ENCODE results near the gene DCLRE1B.
"Not testable (repeated sequence)": the region's sequence is repeated elsewhere in the genome, so short reads cannot be mapped to it uniquely, and the experiment has no call there.

Gene DCLRE1B

DNA sequence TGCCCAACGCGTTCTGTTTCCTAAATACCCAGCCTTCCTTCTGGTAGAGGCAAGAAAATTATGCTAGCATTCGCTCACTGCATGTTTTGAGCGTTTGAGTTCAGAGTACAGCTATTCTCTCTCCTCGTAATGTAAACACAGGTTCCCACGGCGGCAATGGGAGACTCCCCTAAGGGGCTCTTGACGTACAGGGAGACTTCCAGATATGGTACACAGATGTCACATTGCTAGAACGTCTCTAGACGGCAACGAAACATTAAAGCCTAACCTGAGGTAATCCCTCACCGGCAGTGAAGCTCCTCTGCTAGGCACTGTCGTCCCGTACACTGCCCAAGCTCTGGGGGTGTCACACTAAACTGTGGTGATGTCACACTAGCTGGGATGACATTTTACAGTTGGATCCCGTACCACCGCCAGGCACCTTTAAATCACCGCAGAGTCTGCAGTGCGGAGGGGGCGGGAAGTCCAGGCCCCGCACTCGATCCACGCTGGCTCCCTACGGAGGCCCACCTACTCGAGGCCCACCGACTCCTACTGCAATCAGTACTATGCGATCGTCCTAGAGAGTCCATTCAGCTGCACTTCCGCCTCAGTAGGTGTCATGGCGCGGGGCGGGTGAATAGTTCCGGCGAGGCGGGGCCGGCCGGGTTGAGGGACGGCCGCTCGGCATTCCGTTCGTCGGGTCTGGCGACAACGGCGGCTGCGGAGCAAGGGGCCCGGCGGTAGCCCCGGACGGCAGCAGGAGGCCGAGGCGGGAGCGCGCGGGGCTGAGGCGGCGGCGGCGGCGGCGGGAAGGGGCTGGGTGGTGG lies 24.0 kb downstream of the DCLRE1B start, which contains the start of gene HIPK1:
HIPK1 (plus strand) TSS at position 384 of the 809 bp plus-strand sequence.
- peak; percentile 90 for DNase-seq

DNA sequence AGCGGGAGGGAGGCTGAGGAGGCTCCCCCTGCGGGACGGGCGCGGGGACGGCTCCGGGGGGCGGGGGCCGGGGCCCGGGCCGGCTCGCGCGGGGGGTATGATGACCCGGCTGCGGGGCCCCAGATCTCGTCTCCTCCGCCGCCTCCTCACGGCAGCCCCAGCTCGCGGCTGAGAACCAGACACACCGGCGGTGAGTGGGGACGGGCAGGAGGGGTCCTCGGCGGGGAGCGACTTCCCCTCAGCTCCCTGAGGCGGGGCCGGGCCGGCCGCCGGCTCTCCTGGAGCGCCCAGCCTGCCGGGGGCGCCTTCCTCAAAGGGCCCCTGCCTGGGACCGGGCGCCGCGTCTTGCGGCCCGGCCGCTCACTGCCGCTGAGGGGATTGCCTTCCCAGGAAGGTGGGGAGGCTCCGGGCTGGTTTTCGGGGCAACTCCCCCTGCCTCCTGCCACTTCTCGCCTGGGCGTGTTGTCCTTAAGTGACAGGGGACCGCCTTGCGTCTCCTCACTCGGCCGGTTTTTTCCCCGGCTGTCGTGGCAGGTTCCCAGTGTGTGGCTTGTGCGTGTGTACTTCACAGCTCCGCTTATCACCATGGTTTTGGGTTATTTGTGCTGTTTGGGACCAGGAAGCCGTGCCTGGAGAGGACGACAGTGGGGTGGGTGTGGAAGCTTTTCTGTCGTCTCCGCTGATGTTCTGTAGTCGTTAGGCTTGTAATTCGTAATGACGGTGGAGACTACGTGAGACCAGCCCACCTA lies 24.8 kb downstream of the DCLRE1B start:
- DNase-seq = peak; percentile 56

DNA sequence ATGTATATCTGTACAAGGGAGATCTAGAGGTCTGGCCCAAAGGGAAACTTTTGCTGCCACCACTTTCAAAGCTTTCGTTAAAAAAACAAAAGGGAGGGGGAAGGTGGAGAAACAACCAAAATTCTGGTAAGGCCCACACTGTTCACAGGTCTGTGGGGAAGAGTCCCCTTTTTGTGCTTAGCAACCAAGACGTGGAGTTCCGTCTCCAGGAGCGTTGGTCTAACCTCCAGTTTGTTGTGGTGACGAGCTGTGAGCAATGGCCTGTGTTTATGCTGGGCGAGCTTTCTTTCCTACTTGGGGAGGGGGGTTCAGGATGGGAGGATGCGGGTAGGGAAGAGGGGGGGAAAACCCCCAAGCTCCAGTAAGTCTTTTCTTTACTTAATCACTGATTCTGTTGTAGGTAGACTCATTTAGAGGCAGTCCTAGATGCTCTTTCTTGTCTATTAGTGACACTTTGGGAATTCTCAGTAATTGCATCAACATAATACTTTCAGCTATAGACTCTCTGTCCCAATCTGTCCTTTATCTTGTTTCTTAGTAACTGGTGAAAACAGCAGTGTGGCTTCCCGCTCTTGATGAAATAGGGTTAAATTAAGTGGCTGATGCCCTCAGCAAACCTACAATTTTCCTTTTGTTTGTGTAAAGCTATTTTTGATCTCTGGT lies 25.5 kb downstream of the DCLRE1B start:
- DNase-seq = peak; percentile 62

DNA sequence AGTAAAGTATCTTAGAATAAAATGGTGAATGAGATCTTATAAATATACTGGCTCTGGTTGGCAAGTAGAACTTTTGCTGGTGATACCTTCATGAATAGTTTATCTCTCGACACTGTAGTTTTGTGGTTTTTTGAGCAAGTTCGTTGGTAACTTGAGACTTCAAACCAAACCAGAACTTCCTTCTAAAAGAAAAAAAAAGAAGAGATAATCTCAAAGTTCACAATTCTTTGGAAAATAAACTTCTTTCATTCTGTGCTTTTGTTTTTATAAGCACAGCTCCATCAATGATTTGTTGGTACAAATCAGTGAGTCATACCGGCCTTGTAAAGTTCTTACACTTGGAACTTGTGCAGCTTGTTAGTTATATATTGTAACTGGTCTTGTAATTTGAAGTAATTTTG lies 26.3 kb downstream of the DCLRE1B start:
- no peak for DNase-seq

DNA sequence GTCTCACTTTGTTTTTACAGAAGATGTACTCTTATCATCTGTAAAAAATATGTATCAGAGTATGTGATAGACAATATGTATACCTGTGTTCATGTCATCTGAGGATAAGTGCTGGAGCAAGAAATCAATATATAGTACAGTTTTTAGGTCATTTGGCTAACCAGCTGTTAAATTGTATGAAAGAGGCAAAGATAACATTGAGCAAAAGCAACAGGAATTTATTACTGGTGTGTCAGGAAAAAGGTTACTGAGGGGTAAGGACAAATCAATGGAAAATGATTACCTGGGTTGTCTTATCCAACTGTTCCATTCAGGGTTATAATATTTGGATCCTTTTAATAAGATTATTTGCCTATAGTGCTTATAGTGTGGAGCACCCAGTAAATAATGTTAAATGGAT lies 28.9 kb downstream of the DCLRE1B start:
- no peak for DNase-seq

DNA sequence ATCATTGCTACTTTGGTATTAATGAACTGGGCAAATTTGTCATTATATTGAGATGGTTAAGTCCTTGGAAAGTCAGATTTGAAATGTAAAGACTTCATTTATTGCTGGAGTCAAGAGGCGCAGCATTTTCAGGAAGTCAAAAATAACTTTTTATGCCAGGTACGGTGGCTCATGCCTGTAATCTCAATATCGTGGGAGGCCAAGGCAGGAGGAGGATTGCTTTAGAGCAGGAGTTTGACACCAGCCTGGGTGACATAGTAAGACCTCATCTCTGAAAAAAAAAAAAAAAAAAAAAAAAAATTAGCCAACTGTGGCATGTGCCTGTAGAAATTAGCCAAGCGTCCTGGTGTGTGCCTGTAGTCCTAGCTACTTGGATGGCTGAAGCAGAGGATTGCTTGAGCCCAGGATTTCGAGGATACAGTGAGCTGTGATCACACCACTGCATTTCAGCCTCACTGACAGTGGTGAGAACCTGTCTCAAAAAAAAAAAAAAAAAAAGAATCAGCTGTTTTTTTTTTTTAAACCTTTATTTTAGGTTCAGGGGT lies 29.5 kb downstream of the DCLRE1B start:
- DNase-seq = no peak

DNA sequence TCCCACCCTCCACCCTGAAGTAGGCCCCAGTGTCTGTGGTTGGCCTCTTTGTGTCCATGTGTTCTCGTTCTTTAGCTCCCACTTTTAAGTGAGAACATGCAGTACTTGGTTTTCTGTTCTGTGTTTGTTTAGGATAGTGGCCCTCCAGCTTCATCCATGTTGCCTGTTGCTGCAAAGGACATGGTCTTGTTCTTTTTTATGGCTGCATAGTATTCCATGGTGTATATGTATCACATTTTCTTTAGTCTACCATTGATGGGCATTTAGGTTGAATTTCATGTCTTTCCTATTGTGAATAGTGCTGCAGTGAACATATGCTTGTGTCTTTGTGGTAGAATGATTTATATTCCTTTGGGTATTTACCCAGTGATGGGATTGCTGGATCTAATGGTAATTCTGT lies 30.1 kb downstream of the DCLRE1B start:
- DNase-seq = no peak

DNA sequence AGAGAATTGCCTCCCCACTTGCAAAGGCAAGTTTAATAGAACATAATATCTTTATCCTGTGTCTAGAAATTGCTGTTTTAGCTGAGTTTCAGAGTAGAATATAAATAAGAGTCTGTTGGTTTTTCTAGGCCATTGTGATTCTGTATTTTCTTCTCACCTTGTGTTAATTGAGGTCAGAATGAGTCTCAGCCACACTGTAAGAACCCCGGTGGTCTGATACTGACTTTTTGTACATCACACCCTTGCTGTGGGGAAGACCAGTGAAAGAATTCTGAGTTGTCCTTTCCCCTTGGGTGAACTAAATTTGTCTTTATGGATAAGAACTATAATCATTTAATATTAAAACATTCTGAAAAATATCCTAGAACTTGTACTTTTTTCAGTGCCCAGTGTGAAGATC lies 30.8 kb downstream of the DCLRE1B start:
- no peak for DNase-seq

DNA sequence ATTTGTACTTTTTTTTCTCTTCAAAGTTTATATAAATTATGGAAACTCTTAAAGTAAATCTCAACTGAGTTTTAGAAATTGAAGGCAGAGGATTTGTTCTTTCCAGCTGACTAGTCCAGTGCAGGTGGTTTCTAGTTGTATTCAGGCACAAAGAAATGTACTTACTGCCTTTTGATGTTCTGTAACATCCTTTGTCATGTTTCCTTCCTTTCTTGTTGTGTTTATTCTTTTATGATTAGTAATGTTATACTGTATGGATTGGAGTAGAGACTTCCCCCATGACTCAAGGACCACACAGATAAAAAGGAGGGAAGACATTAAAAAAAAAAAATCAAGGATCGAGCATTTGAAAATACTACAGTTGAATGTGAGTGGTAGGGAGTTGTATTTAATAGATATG lies 32.0 kb downstream of the DCLRE1B start:
- DNase-seq = no peak

DNA sequence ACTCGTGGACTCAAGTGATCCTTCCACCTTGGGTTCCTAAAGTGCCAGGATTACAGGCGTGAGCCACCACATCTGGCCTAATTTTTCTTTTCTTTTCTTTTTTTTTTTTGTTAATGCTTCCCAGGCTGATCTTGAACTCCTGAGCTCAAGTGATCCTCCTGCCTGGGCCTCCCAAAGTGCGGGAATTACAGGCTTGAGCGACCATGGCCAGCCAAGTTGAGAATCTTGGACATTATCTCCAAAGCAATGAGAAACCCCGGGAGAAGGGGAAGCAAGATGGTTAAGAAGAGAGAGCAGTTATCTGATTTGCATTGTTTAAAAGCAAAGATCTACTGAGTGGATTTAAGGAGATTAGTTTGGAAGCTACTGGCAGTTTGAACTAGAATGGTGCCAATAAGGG lies 33.1 kb downstream of the DCLRE1B start:
- DNase-seq = no peak

DNA sequence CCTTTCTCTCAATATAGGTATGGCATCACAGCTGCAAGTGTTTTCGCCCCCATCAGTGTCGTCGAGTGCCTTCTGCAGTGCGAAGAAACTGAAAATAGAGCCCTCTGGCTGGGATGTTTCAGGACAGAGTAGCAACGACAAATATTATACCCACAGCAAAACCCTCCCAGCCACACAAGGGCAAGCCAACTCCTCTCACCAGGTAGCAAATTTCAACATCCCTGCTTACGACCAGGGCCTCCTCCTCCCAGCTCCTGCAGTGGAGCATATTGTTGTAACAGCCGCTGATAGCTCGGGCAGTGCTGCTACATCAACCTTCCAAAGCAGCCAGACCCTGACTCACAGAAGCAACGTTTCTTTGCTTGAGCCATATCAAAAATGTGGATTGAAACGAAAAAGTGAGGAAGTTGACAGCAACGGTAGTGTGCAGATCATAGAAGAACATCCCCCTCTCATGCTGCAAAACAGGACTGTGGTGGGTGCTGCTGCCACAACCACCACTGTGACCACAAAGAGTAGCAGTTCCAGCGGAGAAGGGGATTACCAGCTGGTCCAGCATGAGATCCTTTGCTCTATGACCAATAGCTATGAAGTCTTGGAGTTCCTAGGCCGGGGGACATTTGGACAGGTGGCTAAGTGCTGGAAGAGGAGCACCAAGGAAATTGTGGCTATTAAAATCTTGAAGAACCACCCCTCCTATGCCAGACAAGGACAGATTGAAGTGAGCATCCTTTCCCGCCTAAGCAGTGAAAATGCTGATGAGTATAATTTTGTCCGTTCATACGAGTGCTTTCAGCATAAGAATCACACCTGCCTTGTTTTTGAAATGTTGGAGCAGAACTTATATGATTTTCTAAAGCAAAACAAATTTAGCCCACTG lies 35.5 kb downstream of the DCLRE1B start:
- peak; percentile 29 for DNase-seq

DNA sequence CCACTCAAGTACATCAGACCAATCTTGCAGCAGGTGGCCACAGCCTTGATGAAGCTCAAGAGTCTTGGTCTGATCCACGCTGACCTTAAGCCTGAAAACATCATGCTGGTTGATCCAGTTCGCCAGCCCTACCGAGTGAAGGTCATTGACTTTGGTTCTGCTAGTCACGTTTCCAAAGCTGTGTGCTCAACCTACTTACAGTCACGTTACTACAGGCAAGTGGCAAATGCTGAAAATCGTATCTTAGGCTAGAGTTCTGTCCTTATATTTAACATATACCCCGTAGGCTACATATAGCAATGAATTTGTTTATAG lies 36.1 kb downstream of the DCLRE1B start:
- DNase-seq = no peak

DNA sequence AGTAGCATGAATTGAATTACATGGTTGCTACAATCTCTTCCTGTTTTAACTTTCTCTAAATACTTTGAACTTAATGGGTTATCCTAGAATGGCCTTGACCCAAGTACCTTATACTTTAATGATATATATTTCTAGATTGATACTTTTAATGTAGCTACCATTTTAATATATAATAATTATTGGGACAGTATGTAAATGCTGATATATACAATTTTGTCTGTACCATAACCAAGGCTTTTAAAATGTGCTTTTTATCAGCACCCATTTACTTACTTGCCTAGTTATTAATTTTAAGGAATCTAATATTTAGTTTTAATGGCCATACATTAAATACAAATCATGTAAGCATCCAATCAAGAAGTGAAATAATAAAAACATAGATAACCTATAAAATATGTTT lies 37.4 kb downstream of the DCLRE1B start:
- no peak for DNase-seq

DNA sequence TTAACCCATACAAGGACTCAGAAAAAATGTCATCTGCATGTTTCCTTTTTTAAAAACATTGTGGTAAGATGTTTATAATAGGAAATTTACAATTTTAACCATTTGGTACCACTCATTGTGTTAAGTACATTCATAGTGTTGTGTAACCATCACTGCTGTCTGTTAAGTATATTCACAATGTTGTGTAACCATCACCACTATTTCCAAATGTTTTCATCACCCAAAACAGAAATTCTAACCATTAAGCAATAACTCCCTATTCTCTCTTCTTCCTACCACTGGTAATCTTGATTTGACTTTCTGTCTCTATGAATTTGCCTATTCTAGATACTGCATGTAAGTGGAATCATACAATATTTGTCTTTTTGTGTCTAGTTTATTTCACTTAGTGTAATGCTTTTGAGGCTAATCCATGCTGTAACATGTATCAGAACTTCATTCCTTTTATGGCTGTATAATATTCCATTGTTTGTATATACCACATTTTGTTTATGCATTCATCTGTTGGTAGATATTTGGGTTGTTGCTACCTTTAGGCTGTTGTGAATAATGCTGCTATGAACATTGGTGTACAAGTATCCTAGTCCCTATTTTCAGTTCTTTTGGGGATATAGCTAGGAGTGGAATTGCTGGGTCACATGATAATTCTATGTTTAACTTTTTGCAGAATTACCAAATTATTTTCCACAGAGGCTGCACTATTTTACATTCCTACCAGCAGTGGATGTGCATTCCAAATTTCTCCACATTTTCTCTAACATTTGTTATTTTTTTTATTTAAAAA lies 38.1 kb downstream of the DCLRE1B start:
- DNase-seq = no peak

DNA sequence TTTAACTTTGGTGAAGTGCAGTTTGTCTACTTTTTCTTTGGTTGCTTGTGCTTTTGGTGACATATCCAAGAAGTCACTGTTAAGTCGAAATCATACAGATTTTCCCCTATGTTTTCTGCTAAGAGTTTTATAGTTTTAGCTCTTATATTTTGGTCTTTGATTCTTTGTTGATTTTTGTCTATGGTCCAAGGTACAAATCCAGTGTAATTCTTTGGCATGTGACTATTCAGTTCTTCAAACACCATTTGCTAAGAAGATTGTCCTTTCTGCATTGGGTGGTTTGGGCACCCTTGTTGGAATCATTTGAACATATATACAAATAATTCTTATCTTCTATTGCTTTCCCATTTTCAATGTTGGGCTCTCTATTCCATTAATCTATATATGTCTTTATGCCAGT lies 40.2 kb downstream of the DCLRE1B start:
- DNase-seq = no peak

DNA sequence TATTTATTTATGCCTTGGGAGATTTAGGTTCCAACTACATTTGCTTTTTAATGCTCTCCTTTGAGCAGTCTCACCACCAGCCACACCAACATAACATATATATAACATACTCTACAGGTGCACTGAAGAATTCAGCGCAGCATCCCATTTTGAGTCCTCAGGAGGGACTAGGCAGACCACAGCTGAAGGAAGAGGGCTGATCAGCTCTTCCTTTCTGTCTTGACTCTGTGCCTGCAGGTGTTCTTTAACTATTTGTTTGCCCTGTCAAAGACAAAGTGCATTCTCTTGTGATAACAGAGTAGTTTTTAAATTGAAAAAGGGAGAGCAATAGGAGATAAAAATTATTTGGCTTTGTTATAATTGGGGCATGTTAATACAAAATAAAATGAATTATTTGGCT lies 41.0 kb downstream of the DCLRE1B start:
- DNase-seq = no peak

DNA sequence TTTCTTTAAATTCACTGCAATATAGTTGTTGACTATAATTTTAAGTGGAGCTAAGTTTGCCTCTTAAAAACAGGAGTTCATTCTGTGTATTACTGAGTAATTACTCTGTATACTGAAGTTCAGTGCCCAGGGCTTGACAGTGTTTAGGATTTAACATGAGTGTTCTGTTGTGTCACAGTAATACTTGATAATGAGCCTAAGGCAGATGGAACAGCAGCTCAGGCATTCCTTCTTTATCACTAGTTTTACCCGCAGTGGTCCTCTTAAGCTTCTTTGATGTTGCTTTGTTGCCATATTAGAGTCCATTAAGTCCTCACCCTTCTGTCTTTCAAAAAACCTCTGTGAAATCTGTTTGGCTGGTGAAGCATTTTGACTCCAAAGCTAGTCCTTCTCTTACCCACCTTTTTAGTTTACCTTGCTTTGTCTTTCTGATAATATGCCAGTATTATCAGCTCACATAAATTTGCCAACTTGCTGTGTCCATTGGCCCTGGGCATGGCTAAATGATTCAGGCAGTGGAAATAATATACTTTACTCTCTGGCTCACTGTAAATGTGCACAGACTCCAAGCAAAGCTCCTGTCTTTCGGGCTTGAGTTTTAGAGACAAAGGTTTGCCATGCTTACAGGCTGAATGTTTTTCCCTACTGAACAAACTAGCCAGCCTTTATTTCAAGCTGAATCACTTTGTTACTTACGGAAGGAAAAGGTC lies 41.7 kb downstream of the DCLRE1B start:
- no peak for DNase-seq

DNA sequence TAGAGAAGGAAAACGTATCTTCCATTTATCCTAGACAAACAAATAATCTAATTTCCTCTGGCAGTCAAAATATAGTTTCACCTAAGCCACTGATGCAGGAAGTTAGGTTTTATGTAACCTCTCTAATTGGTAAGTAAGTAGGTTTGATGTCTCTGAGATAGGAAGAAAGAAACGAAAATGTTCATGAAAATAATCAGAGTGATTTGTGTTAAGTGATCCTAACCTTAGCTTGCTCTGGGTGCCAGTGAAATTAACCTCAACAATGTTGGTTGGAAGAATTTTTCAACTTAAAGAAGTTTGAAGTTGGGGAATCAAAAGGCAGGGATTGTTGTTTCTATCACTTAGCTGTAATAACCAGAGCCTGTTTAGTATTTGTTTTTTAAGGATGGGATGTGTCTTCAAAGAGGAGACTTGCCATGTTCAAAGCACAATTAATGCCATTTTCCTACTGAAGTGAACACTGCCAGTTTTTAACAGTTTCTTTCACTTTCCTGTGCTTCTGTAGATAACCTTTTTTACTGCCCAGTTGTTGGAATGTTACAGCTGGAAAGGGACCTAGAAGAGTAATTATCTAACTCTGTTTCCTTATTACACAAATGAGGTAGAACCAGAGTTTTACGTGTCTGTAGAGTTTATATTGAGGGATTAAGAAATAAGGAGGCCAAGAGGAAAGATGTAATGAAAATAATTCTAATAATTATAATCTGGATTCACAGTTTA lies 42.4 kb downstream of the DCLRE1B start:
- DNase-seq = no peak

DNA sequence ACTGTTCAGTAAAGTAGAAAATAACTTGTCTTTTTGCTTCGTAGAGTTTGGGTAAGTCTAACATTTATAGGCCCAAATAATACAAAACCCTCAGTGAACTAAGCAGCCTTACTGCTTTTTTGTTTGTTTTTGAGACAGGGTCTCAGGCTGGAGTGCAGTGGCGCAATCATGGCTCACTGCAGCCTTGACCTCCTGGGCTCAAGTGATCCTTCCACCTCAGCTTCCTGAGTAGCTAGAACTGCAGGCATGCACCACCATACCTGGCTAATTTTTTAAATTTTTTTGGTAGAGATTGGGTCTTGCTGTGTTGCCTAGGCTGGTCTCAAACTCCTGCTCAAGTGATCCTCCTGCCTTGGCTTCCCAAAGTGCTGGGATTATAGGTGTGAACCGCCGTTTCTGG lies 43.0 kb downstream of the DCLRE1B start:
- DNase-seq = not testable (repeated sequence)

DNA sequence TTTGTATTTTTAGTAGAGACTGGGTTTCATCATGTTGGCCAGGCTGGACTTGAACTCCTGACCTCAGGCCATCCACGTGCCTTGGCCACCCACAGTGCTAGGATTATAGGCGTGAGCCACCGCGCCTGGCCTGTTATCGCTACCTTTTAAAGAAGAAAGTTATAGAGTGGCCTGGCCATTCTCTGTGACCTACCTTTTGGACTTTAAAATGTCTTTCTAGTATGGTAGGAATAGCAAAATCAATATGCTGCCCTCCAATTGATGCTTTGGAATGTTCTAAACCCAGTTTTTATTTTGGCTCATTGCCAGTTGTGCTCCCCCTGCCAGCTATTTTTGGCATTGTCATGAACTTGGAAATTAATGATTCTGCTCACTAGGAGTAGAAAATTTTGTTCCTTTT lies 43.9 kb downstream of the DCLRE1B start:
- DNase-seq = no peak
